ENCODE data around the gene WASF2.

DNA sequence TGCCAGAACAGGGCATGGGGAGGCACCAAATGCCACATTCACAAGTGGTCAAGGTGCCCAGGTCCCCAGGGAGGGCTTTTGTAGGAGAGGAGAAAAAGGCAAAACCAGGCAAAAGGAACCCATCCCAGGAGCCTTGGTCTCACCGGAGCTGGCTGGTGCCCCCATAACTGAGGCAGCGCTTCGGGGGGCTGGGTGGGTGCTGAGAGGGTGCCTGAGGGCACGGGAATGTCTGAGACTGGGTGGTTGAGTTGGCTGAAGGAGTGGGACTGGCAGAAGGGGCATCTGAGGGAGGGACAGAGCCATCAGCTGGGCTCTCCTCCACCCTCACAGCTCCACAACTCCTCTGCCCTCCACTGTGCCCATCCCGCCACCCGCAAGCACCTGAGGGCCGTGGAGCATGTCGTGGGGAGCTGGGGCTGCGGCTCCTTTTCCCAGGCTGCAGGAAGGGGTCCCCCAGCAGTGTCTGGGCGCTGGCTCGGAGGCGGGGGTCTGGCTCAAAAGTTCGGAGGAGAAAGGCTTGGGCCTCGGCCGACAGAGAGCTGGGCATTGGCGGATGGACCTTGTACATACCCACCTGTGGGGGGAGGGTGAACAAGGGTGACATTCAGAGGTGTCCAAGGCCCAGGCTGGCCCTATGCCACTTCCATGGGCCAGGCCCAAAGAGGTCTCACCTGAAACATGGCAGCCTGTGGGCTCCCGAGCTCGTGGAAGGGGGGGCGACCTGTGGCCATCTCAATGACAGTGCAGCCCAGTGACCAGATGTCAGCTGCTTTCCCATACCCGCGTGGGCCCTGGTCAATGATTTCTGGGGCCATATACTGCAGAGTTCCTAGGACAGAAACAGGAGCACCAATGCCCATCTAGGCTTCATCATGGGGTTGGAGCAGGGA is 131.7 kb downstream of the WASF2 start:
- TF ChIP-seq, protein P1, sequence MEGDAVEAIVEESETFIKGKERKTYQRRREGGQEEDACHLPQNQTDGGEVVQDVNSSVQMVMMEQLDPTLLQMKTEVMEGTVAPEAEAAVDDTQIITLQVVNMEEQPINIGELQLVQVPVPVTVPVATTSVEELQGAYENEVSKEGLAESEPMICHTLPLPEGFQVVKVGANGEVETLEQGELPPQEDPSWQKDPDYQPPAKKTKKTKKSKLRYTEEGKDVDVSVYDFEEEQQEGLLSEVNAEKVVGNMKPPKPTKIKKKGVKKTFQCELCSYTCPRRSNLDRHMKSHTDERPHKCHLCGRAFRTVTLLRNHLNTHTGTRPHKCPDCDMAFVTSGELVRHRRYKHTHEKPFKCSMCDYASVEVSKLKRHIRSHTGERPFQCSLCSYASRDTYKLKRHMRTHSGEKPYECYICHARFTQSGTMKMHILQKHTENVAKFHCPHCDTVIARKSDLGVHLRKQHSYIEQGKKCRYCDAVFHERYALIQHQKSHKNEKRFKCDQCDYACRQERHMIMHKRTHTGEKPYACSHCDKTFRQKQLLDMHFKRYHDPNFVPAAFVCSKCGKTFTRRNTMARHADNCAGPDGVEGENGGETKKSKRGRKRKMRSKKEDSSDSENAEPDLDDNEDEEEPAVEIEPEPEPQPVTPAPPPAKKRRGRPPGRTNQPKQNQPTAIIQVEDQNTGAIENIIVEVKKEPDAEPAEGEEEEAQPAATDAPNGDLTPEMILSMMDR (conservative IDR thresholded peaks at IDR 0.05; ENCODE audit: low read depth, low read length), result no peak
- TF ChIP-seq EZH2 (IDR thresholded peaks at IDR 0.05; ENCODE audit: low read length, unreplicated experiment), result no peak
- TF ChIP-seq EZH2phosphoT487 (IDR thresholded peaks at IDR 0.05; ENCODE audit: borderline replicate concordance, low read length), result no peak

Measured in PC-3 (cell line).